Endothelial cell of hepatic sinusoid (primary cell): ENCODE data around the gene INPPL1.

Experiments
- in situ Hi-C: cut with HindIII; loops from 2 replicates; pipeline ENCODE4 v1.10.0; 2017; ENCODE audit warnings: low sequenced_read_pairs

Gene INPPL1

GRCh38 chr11:72209101-72209500 lies 15.5 kb upstream of the INPPL1 start:
- in situ Hi-C loops = no loop called here

GRCh38 chr11:72216638-72217037 lies 7.9 kb upstream of the INPPL1 start, which contains the start of gene FOLR2:
Gene FOLR2, plus strand, starts transcription at chr11:72216794. Its CDS starts 1,791 bp downstream, at chr11:72218585.
- in situ Hi-C loops = no loop called here

- in situ Hi-C loops = no loop called here
Observed at GRCh38 chr11:72217841-72218240, 6.7 kb upstream of the INPPL1 start.

GRCh38 chr11:72218251-72218745 lies 6.3 kb upstream of the INPPL1 start:
- in situ Hi-C loops = no loop called here

- in situ Hi-C loops = no loop called here
Observed at GRCh38 chr11:72220696-72221363, 3.7 kb upstream of the INPPL1 start.

- in situ Hi-C loops = no loop called here
Observed at GRCh38 chr11:72221386-72222075, 3.0 kb upstream of the INPPL1 start.

DNA sequence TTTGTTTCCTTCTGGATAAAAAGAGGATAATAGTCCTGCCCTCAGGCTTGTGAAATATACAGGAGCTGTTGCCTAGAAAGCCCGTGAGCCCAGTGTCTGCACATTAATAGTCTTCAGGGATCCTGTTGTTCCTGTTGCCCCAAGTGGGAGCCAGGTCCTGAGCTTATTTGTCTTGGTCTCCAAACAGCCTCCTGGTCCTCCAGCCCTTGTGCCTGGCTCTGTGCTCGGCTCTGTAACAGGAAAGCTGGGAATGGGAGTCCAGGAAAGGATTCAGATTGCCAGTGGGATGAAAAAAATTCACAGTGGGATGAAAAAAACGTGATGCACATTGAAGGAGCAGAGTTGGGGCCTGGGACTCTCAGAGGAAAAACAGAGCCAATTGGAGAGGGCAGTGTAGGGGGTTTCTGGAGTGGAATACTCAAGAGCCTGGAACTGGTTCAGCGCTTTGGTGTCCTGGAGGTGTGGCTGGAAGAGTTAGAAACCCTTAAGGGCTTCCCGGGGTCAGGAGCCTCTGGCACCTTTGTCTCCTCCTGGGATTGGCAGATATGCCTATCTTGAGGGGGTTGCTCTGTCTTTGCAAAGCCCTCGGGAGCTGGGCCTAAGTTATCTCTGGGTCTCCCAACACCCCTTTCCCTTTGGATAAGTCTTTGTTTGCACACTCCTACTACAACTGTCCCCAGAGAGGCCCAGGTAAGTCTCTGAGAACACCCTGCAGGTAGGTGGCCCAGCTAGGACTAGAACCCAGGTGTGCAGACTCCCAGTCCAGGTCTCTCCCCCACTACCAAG lies 2.3 kb upstream of the INPPL1 start:
- in situ Hi-C loops = no loop called here

GRCh38 chr11:72222907-72223614 lies 1.5 kb upstream of the INPPL1 start:
- in situ Hi-C loops = no loop called here

DNA sequence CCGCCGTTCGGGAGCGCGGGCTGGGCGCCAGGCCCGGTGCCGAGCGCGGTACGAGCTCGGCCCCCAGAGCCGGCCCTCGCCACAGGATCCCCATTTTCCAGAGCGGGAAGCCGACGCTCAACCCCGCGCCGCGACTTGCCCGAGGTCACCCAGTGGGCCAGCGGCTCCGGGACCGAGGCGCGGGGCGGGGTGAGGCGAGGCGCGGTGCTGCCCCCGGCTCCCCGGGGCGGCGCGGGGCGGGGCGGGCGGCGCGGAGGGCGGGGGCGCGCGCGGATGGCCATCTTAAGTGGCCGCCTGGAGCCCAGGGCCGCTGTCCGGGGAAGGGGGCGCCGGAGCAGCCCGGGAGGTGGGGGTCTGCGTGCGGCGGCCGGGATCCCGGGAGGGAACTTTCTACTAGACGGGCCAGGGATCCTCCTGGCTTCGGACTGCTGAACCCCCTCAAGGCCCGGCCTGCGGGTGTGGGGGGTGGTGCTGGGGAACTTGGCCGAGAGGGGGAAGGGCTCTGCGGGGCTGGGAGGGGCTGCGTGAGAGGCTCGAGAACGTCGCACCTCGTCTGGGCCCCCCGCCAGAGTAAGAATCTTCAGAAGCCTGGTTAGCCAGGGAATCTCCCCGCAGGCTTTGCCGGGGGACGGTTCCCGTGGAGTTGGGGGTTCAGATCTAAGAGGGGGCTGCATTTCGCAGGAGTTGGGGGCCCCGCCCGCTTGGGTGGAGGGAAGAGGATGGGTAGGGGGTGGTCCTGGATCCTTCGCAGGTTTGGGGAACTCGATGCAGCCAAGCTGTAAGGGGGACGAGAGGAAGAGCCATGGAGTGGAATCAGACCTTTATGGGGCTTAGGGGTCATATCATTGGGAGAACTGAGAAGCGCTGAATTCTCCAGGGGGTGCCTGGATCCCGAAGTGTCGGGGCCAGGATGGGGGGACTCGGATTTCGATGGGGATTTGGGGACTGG lies 678 bp upstream of the INPPL1 start:
- in situ Hi-C loops = no loop called here

DNA sequence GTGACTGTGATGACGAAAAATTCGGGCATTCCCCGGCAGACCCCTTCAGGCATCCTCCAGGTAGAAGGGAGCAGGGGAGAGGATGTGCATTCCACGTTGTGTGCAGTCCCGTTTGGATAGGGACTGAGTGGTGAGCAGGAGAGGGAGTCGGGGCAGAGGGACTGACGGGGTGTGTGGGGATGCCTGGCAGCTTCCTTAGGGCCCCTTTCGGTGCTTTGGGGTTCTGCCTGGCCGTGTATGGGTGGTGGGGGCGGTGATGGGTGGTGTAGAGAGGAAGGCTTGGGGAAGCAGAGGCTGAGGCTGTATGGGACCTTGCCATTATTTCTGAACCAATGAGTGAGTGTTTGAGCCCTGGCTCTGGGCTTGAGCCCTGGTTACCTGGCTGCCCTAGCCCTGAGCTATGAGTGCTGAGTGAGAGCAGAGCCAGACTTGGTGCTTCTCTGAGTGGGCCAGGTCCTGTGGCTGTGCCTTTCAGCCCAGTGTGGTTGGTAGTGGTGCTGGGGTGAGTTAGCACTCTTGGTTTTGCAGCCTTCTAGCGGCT lies 914 bp downstream of the INPPL1 start:
- in situ Hi-C loops = no loop called here

DNA sequence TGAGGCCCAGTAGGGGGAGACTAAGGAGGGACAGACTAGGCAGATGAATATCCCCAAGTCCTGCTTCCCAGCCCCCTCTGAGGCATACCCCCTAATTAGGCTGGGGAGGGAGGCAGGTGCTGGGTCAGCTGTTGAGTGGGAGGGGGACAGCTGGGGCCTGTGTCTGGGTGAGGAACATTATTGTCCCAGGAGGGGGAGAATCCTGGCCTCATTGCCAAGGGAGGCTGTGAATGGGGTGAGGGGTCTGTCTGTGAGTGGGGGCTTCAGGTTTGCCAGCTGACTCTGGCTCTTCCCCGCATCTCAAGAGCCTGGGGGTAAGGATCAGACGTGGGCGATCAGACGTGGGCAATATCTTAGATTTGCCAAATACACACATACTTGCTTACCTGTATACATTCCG lies 2.1 kb downstream of the INPPL1 start:
- in situ Hi-C loops = no loop called here

DNA sequence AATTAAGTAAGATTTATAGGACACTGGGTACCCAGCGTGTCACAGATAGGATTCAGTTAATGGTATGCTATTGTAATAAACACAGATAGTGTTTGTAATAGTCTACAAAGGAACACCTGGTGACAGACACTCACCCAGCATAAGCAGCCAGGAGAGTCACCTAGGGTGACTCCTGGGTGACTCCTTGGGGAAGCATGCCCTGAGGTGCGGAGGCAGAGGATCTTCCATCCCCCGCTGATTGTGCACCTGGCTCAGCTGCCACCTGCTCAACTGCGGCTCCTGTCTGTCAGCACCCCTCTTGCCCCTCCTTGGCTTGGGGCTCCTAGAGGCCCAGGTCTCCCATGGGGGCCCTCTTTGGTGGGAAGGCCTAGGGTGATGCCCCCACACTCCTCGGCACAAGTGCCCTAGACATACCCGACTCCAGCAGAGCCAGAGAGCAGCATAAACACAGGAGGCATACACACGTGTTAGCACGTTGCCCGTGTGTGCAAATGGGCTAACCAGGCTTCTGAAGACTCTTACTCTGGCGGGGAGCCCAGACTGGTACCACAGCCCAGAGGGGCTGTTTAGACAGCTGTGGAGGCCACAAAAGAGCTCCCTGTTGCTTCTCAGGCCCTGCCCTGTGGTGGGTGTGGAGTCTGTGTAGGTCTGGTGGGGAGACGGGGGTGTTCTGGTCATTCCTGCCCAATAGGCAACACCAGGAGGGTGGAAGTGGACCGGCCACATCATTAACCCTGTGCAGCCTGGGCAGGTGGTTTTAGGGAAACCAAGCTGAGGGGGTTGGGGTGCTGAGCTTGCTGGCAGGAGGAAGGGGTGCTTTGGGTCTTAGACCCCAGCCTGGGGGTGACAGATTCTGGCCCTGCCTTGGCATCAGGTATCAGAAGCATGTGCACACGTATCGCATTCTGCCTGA lies 3.0 kb downstream of the INPPL1 start:
- in situ Hi-C loops = no loop called here

- in situ Hi-C loops = no loop called here
Observed at GRCh38 chr11:72228229-72228843, 3.8 kb downstream of the INPPL1 start.

DNA sequence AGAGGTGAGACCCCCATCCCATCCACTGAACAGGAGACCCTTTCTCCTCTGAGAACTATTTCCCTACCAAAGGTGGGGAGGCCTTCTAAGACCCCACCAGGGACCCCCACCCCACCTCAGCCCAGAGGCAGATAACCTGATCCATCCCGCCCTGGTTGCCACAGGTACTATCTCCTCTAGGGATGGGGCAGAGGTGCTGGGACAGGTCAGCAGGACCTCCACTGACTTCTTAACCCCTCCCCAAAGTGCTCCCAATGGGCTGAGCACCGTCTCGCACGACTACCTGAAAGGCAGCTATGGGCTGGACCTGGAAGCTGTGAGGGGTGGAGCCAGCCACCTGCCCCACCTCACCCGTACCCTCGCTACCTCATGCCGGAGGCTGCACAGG lies 4.3 kb downstream of the INPPL1 start:
- in situ Hi-C loops = no loop called here

GRCh38 chr11:72229336-72229924 lies 4.9 kb downstream of the INPPL1 start:
- in situ Hi-C loops = no loop called here

- in situ Hi-C loops = no loop called here
Observed at GRCh38 chr11:72229925-72230763, 5.6 kb downstream of the INPPL1 start.
